KBM-7 (cell line): ENCODE results near the gene NOXO1.
A peak's percentile ranks its signal among the peaks of the same experiment; 100 is the strongest.

Experiments used
- DNase-seq: peaks from one replicate; pipeline ENCODE4 v3.0.0-alpha.2; 2015
- in situ Hi-C: fragments of 300-500 bp; cut with MboI; formaldehyde crosslinking; loops from 2 replicates; pipeline ENCODE4 v1.14.3; 2020; ENCODE audit warnings: low sequenced_read_pairs, low pct_unique_long_range_greater_than_20kb, mixed read lengths

The NOXO1 gene

DNA sequence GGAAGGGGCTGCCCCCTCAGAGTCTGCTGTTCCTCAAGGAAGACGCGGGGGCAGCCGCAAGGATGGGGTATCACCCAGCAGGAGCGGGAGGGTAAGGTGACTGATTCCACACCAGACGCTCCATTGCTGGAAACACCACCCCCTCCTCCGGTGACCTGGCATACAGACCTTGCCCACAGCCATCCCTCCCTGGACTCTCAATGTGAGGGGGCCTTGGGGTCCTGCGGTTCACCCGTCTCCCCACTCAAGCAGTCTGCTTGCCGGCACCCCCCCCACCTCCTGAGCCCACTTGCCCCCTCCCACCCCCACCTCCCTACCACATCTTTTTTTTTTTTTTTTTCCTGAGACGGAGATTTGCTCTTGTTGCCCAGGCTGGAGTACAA lies 50.9 kb downstream of the NOXO1 start:
- in situ Hi-C loops: no loop called here
- DNase-seq: no peak

DNA sequence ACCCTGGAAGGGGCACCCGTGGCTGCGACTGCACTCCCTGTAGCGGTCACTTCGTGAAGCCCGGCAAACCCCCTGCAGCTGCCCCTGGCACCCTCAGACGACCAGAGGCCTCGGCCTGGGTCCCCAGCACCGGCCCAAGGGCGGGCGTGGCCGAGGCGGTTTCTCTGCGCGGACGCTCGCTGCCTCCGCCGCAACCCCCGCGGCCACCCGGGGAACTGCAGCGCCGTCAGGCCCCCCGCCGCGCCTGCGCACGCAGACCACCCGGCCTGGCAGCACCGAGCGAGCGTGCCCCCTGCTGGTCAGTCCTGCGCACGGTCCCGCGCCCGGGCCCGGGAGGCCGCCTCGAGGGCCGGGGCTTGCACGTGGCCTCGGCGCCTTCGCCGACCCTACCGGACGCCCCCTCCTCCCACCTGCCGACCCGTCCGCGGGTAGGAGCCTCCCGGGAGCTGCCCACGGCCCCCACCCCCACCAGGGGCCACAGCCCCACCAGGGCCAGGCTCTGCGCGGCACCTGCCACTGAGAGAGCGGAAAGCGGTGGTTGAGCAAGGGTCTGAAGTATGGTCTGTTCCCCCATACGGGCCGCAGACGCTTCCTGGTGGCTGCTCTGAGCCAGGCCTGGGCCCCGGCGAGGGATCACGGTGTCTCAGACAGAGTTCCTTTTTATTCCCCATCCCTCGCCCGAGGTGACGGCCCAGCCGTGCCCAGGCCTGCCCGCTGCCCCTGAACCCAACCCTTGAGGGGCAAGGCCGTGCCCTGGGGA lies 51.5 kb downstream of the NOXO1 start:
- in situ Hi-C loops: no loop called here

DNA sequence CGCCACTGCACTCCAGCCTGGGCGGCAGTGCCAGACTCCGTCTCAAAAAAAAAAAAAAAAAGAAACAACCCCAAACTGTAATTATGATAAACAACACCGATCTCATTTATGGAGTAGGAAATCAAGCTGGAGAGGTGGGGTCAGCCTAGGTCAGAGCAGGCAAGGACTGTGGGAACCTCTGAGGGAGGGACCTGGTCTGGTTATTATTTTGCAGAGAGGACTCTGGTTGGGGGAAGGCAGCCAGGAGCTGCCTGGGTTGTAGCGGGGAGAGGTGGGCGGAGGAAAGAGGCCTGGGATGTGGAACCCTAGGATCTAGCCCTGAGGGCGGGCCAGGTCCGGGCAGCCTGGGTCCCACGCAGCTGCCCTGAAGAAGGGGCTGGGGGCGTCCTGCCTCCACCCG lies 52.2 kb downstream of the NOXO1 start:
- no peak for DNase-seq
- in situ Hi-C loops: no loop called here

More for the DNA sequence above, 51.5 kb downstream of the NOXO1 start:
- DNase-seq: peak; percentile 90
